ENCODE results near the gene PVALEF. TPM values are rescaled to one million over a fixed set of nuclear protein-coding genes. Genes with fewer than 3 reads are reported as not detected.

The PVALEF gene
- total and polyA plus RNA-seq, 7 donors = not detected

DNA sequence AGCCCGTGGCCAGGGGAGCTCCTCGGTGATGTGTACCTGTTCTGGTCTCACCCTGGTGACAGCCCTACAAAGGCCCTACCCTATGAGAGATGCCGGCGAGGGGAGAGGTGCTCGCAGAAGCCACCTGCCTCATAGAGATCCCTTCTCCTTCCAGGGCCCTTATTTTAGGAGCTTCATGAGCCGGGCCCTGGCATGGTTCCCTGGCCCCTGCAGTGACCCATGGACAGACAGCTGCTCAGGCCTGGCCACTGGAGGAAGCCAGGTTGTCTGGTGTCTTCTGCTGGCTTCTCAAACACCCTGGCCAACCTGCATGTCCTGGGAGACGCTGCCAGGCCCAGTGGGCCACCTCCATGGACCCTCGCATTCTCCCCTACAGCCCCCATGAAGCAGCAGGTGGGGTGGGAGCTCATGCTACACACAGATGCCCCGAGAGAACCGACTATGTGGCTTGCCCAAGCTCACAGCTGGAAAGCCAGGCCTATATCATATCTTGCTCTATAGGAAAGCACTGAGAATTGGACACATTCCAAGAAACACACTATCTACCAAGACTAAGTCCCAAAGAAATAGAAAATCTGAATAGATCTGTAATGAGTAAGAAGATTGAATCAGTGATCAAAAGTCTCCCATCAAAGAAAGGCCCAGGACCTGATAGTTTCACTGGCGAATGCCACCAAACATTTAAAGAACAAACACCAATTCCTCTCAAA is 7.9 kb downstream of the PVALEF start:
- intact Hi-C loops (cut with DNase I) = no loop called here
- no peak for DNase-seq
- TF ChIP-seq, protein P1, sequence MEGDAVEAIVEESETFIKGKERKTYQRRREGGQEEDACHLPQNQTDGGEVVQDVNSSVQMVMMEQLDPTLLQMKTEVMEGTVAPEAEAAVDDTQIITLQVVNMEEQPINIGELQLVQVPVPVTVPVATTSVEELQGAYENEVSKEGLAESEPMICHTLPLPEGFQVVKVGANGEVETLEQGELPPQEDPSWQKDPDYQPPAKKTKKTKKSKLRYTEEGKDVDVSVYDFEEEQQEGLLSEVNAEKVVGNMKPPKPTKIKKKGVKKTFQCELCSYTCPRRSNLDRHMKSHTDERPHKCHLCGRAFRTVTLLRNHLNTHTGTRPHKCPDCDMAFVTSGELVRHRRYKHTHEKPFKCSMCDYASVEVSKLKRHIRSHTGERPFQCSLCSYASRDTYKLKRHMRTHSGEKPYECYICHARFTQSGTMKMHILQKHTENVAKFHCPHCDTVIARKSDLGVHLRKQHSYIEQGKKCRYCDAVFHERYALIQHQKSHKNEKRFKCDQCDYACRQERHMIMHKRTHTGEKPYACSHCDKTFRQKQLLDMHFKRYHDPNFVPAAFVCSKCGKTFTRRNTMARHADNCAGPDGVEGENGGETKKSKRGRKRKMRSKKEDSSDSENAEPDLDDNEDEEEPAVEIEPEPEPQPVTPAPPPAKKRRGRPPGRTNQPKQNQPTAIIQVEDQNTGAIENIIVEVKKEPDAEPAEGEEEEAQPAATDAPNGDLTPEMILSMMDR (IDR thresholded peaks at IDR 0.05) = no peak
- no peak for ATAC-seq
- Histone ChIP-seq H3K9me3 (peaks cover 5% of the 10 kb centered on the region), H3K36me3 (ENCODE audit: insufficient read depth in 1 of 2, low read depth in 1 of 2) (no peaks in the 10 kb centered on the region), H3K4me1 (no peaks in the 10 kb centered on the region), H3K27ac (no peak overlapping the region), H3K4me3 (no peak overlapping the region), H3K27me3 (ENCODE audit: insufficient read depth in 3 of 3, low read length in 2 of 3) (peaks cover 0 to 6% (median 6%) of the 10 kb centered on the region in 3 donors)
- 59 to 68% (median 64%) methylated on average over 11 of the region's 11 CpGs for WGBS, 3 donors

DNA sequence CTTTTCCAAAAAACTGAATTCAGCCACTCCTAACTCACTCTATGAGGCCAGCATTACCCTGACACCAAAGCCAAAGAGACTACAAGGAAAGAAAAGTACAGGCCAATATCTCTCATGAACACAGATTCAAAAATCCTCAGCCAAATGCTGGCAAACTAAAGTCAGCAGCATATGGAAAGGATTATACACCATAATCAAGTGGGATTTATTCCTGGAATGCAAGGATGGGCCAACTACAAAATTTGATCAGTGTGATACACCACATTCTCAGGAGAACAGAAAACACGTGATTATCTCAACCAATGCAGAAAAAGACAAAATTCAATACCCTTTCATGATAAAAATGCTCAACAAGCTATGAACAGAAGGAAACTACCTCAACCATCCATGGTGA is 8.5 kb downstream of the PVALEF start:
- intact Hi-C loops (cut with DNase I) = no loop called here
- WGBS, 3 donors = 76 to 78% (median 76%) methylated on average over 1 of the region's 1 CpG
- peaks cover 5% of the 10 kb centered on the region for H3K9me3 ChIP-seq
- no peak overlapping the region for H3K27ac ChIP-seq
- H3K36me3 ChIP-seq (ENCODE audit: insufficient read depth in 1 of 2, low read depth in 1 of 2) = no peaks in the 10 kb centered on the region
- DNase-seq = no peak
- no peak overlapping the region for H3K4me3 ChIP-seq
- TF ChIP-seq, protein P1 (IDR thresholded peaks at IDR 0.05) = no peak
- H3K27me3 ChIP-seq (ENCODE audit: insufficient read depth in 3 of 3, low read length in 2 of 3) = peaks cover 0 to 6% (median under 1%) of the 10 kb centered on the region in 3 donors
- no peak for ATAC-seq
- H3K4me1 ChIP-seq = no peaks in the 10 kb centered on the region

DNA sequence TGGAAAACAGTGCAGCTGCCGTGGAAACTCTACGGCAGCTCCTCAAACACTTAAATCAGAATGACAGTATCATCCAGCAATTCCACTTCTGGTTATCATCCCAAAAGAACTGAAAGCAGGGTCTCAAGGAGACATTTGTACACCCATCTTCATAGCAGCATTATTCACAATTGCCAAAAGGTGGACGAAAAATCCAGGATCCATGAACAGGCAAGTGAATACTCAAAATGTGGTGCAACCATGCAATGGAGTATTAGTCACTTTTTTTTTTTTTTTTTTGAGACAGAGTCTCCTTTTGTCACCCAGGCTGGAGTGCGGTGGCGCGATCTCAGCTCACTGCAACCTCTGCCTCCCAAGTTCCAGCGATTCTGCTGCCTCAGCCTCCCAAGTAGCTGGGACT is 11.4 kb downstream of the PVALEF start:
- intact Hi-C loops (cut with DNase I) = no loop called here
- Histone ChIP-seq H3K27me3 (ENCODE audit: insufficient read depth in 3 of 3, low read length in 2 of 3) (peaks cover 0 to 7% (median 3%) of the 10 kb centered on the region in 3 donors), H3K27ac (no peak overlapping the region), H3K4me3 (no peak overlapping the region), H3K36me3 (ENCODE audit: insufficient read depth in 1 of 2, low read depth in 1 of 2) (no peaks in the 10 kb centered on the region), H3K9me3 (peaks cover 5% of the 10 kb centered on the region), H3K4me1 (no peaks in the 10 kb centered on the region)
- ATAC-seq (no peak), DNase-seq (no peak)
- TF ChIP-seq, protein P1 (IDR thresholded peaks at IDR 0.05) = no peak
- 94 to 96% (median 95%) methylated on average over 7 of the region's 7 CpGs for WGBS, 3 donors

DNA sequence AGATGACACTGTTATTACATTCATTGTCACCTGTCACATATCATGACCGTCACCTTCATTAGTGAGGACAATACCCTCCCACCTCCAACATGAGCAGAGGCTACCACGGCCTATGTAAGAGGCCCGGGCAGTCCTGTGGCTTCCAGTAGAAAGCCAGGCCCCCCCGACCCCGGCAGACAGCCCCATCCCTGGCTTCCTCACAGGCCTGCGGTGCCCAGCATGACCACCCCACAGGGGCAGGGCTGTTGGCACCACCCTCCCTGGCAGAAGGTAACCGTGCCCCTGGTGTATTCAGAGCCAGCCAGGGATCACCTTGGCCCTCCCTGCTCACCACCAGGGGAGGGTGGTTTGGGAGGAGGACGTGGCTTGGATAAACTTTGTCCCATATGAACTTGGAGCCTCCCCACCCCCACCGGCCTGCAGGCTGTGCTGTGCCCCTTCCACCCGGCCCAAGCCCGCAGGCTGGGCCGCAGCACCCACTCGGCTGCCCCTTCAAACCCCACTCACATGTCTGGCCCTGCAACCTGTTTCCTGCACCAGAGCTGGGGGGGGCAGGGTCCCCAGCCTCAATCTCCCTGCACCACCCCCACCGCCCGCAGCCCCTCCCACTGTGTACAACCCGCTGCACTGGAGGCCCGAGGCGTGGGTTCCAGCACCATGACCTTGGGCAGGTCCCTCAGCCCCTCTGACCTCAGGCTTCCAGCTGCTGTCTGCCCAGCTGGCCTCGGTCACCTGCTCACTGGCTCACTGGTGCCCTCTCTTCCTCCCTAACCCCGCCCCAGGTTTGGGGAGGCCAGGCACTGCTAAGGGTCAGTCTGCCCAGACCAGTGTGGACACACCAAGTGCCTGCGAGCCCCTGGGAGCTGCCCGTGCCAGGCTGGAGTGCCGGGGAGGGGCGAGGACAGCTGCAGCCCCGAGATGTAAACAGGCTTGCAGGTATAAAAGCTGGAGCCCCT is 13.1 kb downstream of the PVALEF start:
- no peak overlapping the region for H3K27ac ChIP-seq
- TF ChIP-seq, protein P1 (IDR thresholded peaks at IDR 0.05) = no peak
- peaks cover 0 to 12% (median 5%) of the 10 kb centered on the region in 3 donors for H3K27me3 ChIP-seq (ENCODE audit: insufficient read depth in 3 of 3, low read length in 2 of 3)
- intact Hi-C loops (cut with DNase I) = no loop called here
- H3K36me3 ChIP-seq (ENCODE audit: insufficient read depth in 1 of 2, low read depth in 1 of 2) = no peaks in the 10 kb centered on the region
- H3K4me1 ChIP-seq = no peaks in the 10 kb centered on the region
- no peak for DNase-seq
- H3K4me3 ChIP-seq = no peak overlapping the region
- H3K9me3 ChIP-seq = peaks cover 5% of the 10 kb centered on the region
- WGBS, 3 donors = 64 to 80% (median 78%) methylated on average over 23 to 25 of the region's 25 CpGs
- no peak for ATAC-seq
